HCT116 (cell line): ENCODE data around the gene SMARCE1.

Experiments used
- CTCF ChIP-seq, 3 experiments: fragments of 200-600 bp in 1 of 3; sonication (generic) in 1 of 3; IDR thresholded peaks in 2 of 3; conservative IDR thresholded peaks in 1 of 3; 2 replicates each; pipeline ENCODE4 v1.5.1; 2012 to 2017; ENCODE audit warnings: low read depth in 2 of 3, low read length in 2 of 3, antibody characterized with exemption in 1 of 3, borderline replicate concordance in 1 of 3, control low read depth in 1 of 3, mild to moderate bottlenecking in 1 of 3, mixed read lengths in 1 of 3, mixed run types in 1 of 3, moderate library complexity in 1 of 3; ENCODE audit not compliant: insufficient read depth in 1 of 3
- JUND ChIP-seq: IDR thresholded peaks from 2 replicates; pipeline ENCODE4 v1.6.1; 2012

- TF ChIP-seq JUND (no peak), CTCF (IDR thresholded peaks at IDR 0.05 in 2 of 3, conservative IDR thresholded peaks at IDR 0.05 in 1 of 3; ENCODE audit: borderline replicate concordance in 1 of 3, insufficient read depth in 1 of 3, low read depth in 2 of 3, low read length in 2 of 3) (no peak)
These were observed 10.8 kb upstream of the SMARCE1 start for GRCh38 chr17:40658396-40658795.
